IPS-18a (cell line): ENCODE measurements around the gene PRICKLE1.

Experiments used
- H3K27ac ChIP-seq: one replicate; pipeline ENCODE4 v1.5.1; 2013; ENCODE audit warnings: low read length
- H3K27me3 ChIP-seq: one replicate; pipeline ENCODE4 v1.6.1; 2013; ENCODE audit warnings: mild to moderate bottlenecking, low read length; ENCODE audit not compliant: control insufficient read depth, insufficient read depth
- H3K36me3 ChIP-seq: one replicate; pipeline ENCODE4 v1.6.1; 2013; ENCODE audit warnings: low read depth, low read length; ENCODE audit not compliant: control insufficient read depth
- H3K4me1 ChIP-seq: one replicate; pipeline ENCODE4 v1.6.1; 2013; ENCODE audit warnings: low read depth, low read length; ENCODE audit not compliant: control insufficient read depth
- H3K4me3 ChIP-seq: one replicate; pipeline ENCODE4 v1.5.1; 2013; ENCODE audit warnings: low read length
- H3K9ac ChIP-seq: one replicate; pipeline ENCODE4 v1.6.1; 2013; ENCODE audit warnings: mild to moderate bottlenecking, low read length, moderate library complexity
- H3K9me3 ChIP-seq: one replicate; pipeline ENCODE4 v1.6.1; 2013; ENCODE audit warnings: low read depth, low read length; ENCODE audit not compliant: control insufficient read depth

Gene PRICKLE1

GRCh38 chr12:42508913-42509460 is 80.6 kb downstream of the PRICKLE1 start:
- H3K27me3 ChIP-seq: peaks cover 16% of the 10 kb centered on the region
- H3K9me3 ChIP-seq: no peaks in the 10 kb centered on the region
- no peaks in the 10 kb centered on the region for H3K36me3 ChIP-seq
- H3K9ac ChIP-seq: no peak overlapping the region
- H3K27ac ChIP-seq: no peak overlapping the region
- H3K4me3 ChIP-seq: no peak overlapping the region
- peaks cover 12% of the 10 kb centered on the region for H3K4me1 ChIP-seq

- Histone ChIP-seq H3K9ac (no peak overlapping the region), H3K27ac (no peak overlapping the region), H3K27me3 (peaks cover 15% of the 10 kb centered on the region), H3K36me3 (no peaks in the 10 kb centered on the region), H3K9me3 (no peaks in the 10 kb centered on the region), H3K4me3 (no peak overlapping the region), H3K4me1 (peaks cover 12% of the 10 kb centered on the region)
Measured at GRCh38 chr12:42507565-42507964, 82.0 kb downstream of the PRICKLE1 start.

DNA sequence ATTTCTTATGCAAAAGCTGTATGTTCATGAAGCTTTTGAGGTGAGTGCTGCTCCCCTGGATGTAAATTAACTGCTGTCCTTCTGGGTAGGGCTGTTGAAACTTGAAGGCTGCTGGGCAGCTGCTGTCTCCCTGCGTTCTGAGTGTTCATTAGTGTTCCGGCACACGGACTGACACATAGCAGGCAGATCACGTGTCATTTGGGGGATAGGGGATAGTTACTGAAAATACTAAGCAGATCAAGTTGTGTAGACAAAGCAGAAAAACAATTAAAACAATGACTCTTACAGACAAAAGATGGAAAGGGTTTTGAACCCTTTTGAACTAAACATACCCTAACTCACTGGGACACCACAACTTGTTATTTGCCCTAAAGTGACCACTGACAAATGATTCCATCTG is 82.5 kb downstream of the PRICKLE1 start:
- Histone ChIP-seq H3K9ac (no peak overlapping the region), H3K4me3 (no peak overlapping the region), H3K9me3 (no peaks in the 10 kb centered on the region), H3K36me3 (no peaks in the 10 kb centered on the region), H3K27me3 (peaks cover 11% of the 10 kb centered on the region), H3K27ac (no peak overlapping the region), H3K4me1 (peaks cover 12% of the 10 kb centered on the region)

DNA sequence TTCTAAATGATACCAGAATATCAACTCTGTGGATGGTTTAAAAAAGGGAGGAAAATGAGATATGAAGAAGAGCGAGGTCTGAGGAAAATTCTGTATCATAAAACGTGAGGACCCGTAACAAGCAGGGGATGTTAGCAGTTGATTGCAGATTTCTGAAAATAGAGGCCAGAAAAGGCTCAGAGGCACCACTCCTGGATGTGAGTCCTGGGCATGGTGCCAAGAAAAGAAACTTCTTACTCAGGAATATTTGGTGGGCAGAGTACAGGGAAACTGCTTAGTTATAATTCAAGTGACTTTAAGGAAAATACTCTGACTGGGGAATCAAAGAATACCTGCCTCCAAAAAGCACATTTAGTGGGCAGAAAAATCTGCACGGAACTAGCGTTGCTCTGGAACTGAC is 85.5 kb downstream of the PRICKLE1 start:
- Histone ChIP-seq H3K9me3 (no peaks in the 10 kb centered on the region), H3K9ac (no peak overlapping the region), H3K27ac (no peak overlapping the region), H3K36me3 (no peaks in the 10 kb centered on the region), H3K27me3 (peaks cover 6% of the 10 kb centered on the region), H3K4me1 (peaks cover 4% of the 10 kb centered on the region), H3K4me3 (no peak overlapping the region)

DNA sequence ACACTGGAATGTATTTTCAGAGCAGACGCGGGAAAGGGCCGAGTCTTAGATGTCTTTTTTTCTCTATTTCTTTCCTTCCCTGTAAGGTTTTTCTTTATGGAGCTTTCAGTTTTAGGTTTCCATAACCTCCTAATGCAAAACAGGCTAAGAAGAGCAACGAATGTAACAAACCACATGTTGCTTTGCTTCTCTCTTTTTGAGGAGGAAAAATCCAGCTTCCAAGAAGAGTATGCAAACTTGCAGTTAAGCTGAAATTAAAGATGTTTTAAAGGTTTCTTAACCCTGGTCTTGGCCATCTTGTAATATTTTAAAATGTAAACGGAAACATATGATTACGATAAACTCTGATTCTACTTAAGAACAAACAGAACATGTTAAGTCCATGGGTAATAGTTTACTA is 86.9 kb downstream of the PRICKLE1 start:
- no peaks in the 10 kb centered on the region for H3K9me3 ChIP-seq
- no peak overlapping the region for H3K27ac ChIP-seq
- H3K4me1 ChIP-seq: peaks cover 4% of the 10 kb centered on the region
- no peak overlapping the region for H3K9ac ChIP-seq
- no peaks in the 10 kb centered on the region for H3K36me3 ChIP-seq
- no peak overlapping the region for H3K4me3 ChIP-seq
- no peaks in the 10 kb centered on the region for H3K27me3 ChIP-seq

GRCh38 chr12:42498549-42499247 is 90.8 kb downstream of the PRICKLE1 start:
- H3K4me1 ChIP-seq: no peaks in the 10 kb centered on the region
- no peaks in the 10 kb centered on the region for H3K36me3 ChIP-seq
- no peaks in the 10 kb centered on the region for H3K27me3 ChIP-seq
- no peaks in the 10 kb centered on the region for H3K9me3 ChIP-seq
- no peak overlapping the region for H3K27ac ChIP-seq
- no peak overlapping the region for H3K4me3 ChIP-seq
- no peak overlapping the region for H3K9ac ChIP-seq

- H3K36me3 ChIP-seq: no peaks in the 10 kb centered on the region
- no peak overlapping the region for H3K9ac ChIP-seq
- no peak overlapping the region for H3K27ac ChIP-seq
- no peaks in the 10 kb centered on the region for H3K27me3 ChIP-seq
- no peak overlapping the region for H3K4me3 ChIP-seq
- H3K9me3 ChIP-seq: no peaks in the 10 kb centered on the region
- H3K4me1 ChIP-seq: no peaks in the 10 kb centered on the region
Measured at GRCh38 chr12:42496886-42497285, 92.7 kb downstream of the PRICKLE1 start.

DNA sequence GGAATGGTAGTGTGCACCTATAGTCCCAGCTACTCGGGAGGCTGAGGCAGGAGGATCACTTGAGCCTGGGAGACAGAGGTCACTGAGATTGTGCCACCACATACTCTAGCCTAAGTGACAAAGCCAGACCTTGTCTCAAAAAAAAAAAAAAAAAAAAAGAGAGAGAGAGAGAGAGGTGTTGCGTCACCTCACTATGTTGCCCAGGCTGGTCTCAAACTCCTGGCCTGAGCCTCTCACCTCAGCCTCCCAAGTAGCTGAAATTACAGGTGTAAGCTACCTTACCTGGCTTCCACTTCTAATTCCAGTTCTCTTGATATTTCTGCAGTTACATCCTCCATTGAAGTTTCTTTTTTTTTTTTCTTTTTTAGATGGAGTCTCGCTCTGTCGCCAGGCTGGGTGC is 94.3 kb downstream of the PRICKLE1 start:
- H3K27ac ChIP-seq: no peak overlapping the region
- no peak overlapping the region for H3K4me3 ChIP-seq
- H3K27me3 ChIP-seq: no peaks in the 10 kb centered on the region
- H3K4me1 ChIP-seq: no peaks in the 10 kb centered on the region
- no peaks in the 10 kb centered on the region for H3K36me3 ChIP-seq
- H3K9me3 ChIP-seq: no peaks in the 10 kb centered on the region
- no peak overlapping the region for H3K9ac ChIP-seq

DNA sequence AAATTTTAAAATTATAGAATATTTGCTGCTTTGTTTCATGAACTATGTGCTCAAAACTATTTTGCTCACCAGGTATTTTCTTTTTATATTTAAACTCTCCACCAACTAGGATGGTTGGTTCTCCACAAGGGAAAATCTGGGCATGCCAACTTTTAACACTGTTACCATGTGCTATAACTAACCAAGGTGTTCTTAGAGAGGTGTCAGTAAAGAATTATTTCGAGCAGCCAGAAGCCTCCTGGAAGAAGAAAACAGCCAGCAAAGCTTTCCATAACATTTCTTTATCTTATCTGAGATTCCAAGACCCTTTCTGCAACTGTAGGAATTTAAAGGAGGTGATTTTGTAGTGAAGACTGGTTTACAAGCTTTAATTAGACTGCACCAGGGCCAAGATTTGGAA is 97.3 kb downstream of the PRICKLE1 start:
- H3K9me3 ChIP-seq: no peaks in the 10 kb centered on the region
- H3K27me3 ChIP-seq: peaks cover 10% of the 10 kb centered on the region
- H3K36me3 ChIP-seq: no peaks in the 10 kb centered on the region
- no peak overlapping the region for H3K27ac ChIP-seq
- peaks cover 3% of the 10 kb centered on the region for H3K4me1 ChIP-seq
- no peak overlapping the region for H3K4me3 ChIP-seq
- no peak overlapping the region for H3K9ac ChIP-seq

GRCh38 chr12:42490261-42490842 is 99.2 kb downstream of the PRICKLE1 start:
- Histone ChIP-seq H3K27ac (no peak overlapping the region), H3K9ac (no peak overlapping the region), H3K27me3 (peaks cover 16% of the 10 kb centered on the region), H3K4me3 (no peak overlapping the region), H3K4me1 (peaks cover 21% of the 10 kb centered on the region), H3K9me3 (no peaks in the 10 kb centered on the region), H3K36me3 (no peaks in the 10 kb centered on the region)

DNA sequence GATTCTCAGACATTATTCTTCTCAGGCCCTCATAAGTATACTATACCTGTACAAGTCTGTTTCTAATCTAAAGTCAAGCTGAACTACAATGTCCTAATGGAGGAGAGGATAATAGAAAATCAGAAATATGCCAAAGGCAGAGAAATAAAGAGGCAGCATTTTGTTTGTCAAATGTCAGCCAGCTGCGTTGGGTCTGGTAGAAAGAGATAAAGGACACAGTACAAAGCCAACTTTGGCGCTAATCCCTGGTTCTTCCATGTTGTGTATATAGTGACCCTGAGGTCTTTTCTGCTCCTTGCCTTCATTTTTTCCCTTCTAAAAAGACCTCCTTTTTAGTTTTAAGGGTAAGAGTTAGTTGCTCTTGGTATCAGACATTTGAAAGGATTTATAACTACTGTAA is 103.1 kb downstream of the PRICKLE1 start:
- no peak overlapping the region for H3K9ac ChIP-seq
- H3K4me3 ChIP-seq: peak overlapping the region; percentile 92
- peak overlapping the region; percentile 31 for H3K27ac ChIP-seq
- H3K36me3 ChIP-seq: peaks cover 6% of the 10 kb centered on the region
- no peaks in the 10 kb centered on the region for H3K9me3 ChIP-seq
- peaks cover 37% of the 10 kb centered on the region for H3K4me1 ChIP-seq
- H3K27me3 ChIP-seq: peaks cover 16% of the 10 kb centered on the region

- Histone ChIP-seq H3K4me3 (peak overlapping the region; percentile 92), H3K27me3 (peaks cover 16% of the 10 kb centered on the region), H3K27ac (peak overlapping the region; percentile 61), H3K9ac (peak overlapping the region; percentile 75), H3K36me3 (peaks cover 6% of the 10 kb centered on the region), H3K9me3 (no peaks in the 10 kb centered on the region), H3K4me1 (peaks cover 43% of the 10 kb centered on the region)
Measured at GRCh38 chr12:42485823-42486222, 103.7 kb downstream of the PRICKLE1 start.
